Thyroid gland (tissue), 4 donors: Measurements from ENCODE around the gene CAMK1D.

Experiments used
- CTCF ChIP-seq, 6 experiments: fragments of 200-600 bp in 3 of 6; fragments of 450-650 bp in 3 of 6; sonication (generic) in 3 of 6; IDR thresholded peaks; one replicate each; pipeline ENCODE4 v1.5.1; 2016 to 2019; ENCODE audit warnings: antibody characterized with exemption in 6 of 6, mild to moderate bottlenecking in 2 of 6, inconsistent platforms in 1 of 6, moderate library complexity in 1 of 6
- POLR2A ChIP-seq, 2 donors: fragments of 450-650 bp; IDR thresholded peaks; one replicate each; pipeline ENCODE4 v1.6.1; 2017; ENCODE audit warnings: antibody characterized with exemption in 2 of 2, mild to moderate bottlenecking in 2 of 2, moderate library complexity in 1 of 2

- no peak for TF ChIP-seq CTCF (IDR thresholded peaks at IDR 0.05)
- no peak for TF ChIP-seq POLR2A (IDR thresholded peaks at IDR 0.05)
These were observed 309.2 kb downstream of the CAMK1D start for GRCh38 chr10:12658526-12658925.
